NCI-H146 (cell line): ENCODE data around the gene PPP2CA.
"Not testable (repeated sequence)": the region's sequence is repeated elsewhere in the genome, so short reads cannot be mapped to it uniquely, and the experiment has no call there.

Experiments used
- DNase-seq: peaks from one replicate; lab custom pipeline; 2025; lab: John Stamatoyannopoulos, UW

PPP2CA gene

GRCh38 chr5:134189031-134189430 lies 36.8 kb downstream of the PPP2CA start:
- no peak for DNase-seq

DNA sequence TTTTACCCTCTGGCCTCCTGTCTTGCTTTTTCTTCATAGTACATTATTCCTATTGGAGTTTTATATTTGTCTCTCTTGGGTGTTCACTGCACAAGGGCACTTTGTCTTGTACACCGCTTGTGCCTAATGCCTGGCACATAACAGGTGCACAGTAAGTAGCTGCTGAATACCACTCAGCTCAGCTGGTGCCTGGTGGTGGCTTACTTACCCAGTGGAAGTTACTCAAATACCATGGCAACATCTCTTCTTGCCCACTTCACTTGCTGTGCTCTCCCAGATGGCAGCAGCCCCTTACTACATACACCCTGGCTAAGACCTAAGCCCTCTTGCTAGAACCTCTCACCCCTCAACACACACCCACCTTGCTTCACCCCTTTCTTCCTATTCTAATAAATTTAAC lies 37.8 kb downstream of the PPP2CA start:
- no peak for DNase-seq

DNA sequence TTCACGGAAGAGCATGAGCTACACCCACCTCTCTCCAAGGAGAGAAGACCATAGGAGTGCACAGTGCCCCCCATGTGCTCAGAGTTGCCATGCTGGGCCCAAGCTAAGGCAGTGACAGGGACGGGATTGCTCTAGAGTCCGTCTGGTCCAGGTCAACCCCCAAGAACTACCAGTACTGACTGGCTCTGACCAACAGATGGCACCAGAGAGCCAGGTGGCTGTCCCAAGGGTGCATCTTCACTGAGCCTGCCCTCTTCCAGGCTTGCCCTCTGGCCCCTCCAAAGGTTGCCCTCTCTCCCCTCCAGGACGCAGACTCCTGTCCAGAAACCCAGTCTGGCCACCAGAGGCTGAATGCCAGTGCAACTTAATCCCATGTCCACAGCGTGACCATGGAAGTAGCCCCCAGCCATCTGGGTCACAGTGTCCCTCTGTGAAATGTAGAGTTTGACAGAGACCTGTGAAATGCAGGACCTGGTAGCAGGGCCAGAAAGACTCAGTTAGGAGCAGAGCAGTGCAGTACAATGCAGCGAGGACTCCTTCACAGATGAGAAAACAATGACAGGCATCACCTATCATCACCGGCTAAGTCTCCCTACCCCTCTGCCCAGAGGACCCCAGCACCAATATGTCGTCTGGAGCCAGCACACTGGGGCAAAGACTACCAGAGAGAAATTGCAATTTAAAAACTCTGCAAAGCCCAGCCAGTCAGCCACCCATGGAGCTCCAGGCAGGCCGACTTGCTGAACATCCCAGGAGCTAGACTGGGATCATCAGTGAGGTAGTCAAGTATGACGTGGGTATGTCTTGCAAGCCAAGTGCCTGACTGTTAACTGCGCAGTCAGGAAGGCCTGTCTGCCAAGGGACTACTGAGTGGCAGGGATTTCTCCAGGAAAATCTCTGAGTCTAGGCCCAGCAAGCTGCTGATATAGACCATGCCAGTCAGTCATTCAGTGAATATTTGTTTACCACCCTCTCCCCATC lies 41.4 kb downstream of the PPP2CA start:
- peak; percentile 38 for DNase-seq

DNA sequence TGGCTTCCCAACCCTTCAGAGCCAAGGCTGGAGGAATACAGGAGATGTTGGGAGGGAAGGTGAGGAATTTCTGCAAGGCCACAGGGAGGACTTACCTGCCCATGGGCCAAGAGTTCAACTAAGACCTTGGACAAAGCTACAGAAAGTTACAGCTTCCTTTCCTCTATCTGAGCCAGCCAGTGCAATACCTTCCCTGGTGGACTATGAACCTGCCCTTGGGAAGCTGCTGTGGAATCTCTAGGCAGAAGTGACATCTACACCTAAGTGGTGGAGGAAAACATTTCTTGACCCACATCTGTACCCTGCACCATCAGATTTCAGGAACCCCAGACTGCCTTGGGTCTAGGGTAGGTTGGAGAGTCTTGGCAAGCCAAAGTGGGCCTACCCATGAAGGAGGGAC lies 42.4 kb downstream of the PPP2CA start:
- no peak for DNase-seq

- no peak for DNase-seq
Observed at GRCh38 chr5:134178096-134178419, 47.8 kb downstream of the PPP2CA start.

DNA sequence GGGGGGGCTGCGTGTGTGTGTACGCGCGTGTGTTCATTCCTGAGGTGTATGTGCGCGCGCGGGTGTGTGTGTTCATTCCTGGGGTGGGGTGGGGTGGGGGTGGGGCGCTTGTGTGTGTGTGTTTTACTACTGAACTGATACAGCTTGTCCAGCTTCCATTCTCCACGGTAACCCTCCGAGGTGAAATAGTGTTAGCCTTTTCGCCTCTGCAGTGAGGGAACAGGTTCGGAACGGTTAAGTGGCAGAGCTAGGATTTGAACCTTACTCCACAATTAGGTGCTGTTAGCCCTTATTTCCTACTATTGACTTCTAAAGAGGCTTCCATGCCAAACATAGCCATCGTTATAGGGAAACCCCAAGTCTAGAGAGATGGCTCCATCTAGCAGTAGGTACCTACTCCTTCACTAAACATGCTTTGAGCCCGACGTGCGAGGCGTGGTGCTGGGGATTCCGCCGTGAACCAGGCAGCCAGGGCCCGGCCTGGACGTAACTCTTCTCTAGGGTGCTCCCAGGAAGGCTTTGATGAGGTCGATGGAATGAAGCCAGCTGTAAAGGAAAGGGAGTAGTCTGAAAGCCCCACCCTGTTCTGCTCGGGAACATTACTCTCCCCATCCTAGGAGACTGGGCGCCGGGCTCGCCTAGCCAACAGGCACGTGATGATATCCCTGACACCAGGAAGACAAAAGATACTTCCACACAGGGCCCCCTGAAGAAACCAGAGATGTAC lies 48.3 kb downstream of the PPP2CA start:
- DNase-seq, result peak; percentile 62

- peak; percentile 73 for DNase-seq
Observed at GRCh38 chr5:134176511-134177368, 49.1 kb downstream of the PPP2CA start, which contains the start of gene SKP1. Gene SKP1 (minus strand): TSS chr5:134176950. CDS start chr5:134174022, 2,928 bp downstream.

DNA sequence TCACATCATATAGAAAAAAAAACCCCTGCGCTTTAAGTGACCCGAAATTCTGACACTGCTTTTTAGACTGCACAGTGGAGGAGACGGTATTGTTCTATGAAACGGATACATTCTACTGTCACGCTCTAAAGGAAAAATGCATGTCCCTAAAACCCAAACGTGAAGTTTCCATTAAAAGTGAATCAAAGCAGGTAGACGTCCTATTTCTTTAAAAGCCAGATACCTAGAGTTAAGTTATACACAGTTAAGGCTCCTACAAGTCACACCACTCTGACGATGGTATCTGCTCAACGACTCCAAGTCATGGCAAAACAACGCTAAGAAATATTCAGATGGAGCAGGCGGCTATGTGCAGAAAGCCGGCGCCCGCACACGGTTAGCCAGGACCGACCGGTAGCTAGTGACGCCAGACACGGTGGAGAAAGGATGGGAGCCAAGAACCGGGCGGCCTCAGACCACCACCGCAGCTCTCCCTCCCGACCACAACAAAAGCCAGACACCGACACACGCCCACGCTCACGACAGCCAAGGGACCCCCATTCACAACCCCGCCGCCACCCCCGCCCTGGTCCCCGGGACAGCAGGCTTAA lies 49.9 kb downstream of the PPP2CA start:
- peak; percentile 44 for DNase-seq

DNA sequence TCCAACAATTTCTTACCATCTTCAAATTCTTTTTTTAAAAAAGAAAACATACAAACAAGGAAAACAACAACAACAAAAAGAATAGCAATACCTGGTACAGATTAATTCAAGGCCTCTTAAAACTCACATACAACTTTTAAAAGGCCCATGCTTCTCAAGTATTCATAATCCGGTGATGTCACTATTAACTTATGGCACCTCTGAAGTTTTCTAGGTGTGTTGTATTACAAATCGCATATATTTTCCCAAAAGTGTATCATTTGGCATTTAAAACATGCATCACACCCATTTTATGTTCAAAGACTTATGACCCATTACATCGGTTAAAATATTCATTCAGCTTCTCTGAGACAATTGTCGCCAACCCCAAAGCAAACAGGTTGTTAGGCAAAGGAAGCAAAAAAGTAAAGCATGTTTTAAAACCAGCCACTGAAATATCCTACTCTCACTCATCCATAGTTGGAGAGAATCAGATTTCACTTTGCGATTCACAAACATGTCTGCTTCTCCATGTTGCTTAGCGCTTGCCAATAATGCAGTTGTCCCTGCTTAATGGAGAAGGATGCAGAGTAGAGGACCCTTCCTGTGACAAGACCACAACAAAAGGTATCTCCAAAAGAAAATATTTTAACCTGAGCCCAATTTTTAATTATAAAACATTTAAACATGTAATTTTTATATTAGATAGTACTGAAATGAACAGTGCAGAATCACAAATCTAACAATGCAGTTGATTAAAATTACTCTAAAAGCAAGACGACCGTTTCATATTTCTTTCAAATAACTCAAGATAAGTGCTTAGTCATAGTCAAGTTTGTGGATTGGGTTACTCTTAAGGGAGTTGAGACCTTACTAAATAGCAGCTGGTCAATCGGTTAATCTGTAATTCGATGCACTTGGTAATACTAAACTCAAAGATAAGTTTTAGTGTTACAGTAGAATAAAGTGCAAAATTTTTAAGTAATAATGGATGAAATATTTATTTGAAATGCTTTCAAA lies 50.7 kb downstream of the PPP2CA start:
- peak; percentile 23 for DNase-seq

GRCh38 chr5:134171972-134172371 lies 53.9 kb downstream of the PPP2CA start:
- no peak for DNase-seq

- no peak for DNase-seq
Observed at GRCh38 chr5:134162592-134162991, 63.3 kb downstream of the PPP2CA start.

DNA sequence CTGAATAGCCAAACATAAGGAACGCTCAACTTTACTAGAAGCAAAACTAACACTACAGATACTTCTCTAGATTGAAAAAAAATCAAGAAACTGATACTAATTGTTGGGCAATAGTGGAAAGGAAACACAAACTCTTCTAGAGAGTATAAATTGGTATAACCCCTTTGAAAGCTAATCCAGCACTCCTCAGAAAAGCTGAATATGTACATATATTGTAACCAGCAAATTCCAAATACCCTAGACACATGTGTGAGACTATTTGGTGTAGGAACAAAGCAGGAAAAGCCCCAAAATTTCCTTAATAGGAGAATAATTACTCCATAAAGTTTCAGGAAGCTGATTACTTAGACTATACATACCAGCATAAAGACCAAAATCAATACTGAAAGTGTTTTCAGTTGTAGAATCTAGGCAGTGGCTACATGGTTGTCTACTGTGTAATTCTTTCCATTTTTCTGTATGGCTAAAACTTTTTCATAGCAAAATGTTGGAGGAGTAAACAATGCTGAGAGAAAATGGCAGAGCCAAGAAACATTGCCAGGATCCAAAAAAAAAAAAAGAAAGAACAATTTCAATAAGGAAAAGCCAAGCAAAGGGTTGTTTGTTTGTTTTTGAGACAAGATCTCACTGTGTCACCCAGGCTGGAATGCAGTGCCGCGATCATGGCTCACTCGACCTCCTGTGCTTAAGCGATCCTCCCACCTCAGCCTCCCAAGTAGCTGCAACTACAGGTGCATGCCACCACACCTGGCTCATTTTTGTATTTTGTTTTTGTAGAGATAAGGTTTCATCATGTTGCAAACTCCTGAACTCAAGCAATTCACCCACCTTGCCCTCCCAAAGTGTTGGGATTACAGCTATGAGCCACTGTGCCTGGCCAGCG lies 64.1 kb downstream of the PPP2CA start:
- DNase-seq, result no peak

GRCh38 chr5:134153657-134154056 lies 72.2 kb downstream of the PPP2CA start:
- DNase-seq, result no peak

- DNase-seq, result no peak
Observed at GRCh38 chr5:134153241-134153640, 72.6 kb downstream of the PPP2CA start.

GRCh38 chr5:134152173-134152832 lies 73.6 kb downstream of the PPP2CA start:
- DNase-seq, result not testable (repeated sequence)

DNA sequence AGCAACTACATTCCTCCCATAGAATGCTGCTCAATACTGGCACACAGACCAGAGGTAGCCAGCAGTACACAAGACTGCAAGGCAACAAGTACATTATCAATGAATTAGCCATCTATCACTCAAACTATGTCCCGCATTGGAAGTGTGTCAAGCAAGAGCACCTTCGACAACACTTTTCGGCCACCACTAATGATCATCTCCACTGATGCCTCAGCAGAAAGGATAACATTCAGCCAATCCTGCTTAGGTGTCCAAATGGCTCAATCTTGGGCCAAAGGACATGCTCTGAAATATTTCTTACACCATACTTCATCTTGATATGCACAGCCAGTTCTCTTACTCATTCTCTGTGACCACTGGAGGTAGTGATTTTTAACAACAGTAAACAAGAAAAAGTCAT lies 74.2 kb downstream of the PPP2CA start:
- no peak for DNase-seq

GRCh38 chr5:134149571-134150303 lies 76.1 kb downstream of the PPP2CA start:
- no peak for DNase-seq

- DNase-seq, result no peak
Observed at GRCh38 chr5:134148986-134149539, 76.8 kb downstream of the PPP2CA start.
